ENCODE data around the gene MEX3D.
"Not testable (repeated sequence)": the region's sequence is repeated elsewhere in the genome, so short reads cannot be mapped to it uniquely, and the experiment has no call there.

DNA sequence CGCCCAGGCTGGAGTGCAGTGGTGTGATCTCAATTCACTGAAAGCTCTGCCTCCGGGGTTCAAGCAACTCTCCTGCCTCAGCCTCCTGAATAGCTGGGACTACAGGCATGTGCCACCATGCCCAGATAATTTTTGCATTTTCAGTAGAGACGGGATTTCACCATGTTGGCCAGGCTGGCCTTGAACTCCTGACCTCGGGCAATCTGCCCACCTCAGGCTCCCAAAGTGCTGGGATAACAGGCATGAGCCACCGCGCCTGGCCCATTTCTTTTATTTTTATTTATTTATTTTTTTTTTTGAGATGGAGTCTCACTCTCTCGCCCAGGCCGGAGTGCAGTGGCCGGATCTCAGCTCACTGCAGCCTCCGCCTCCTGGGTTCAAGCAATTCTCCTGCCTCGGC, 28.4 kb downstream of the MEX3D start:
- TF ChIP-seq, protein P1, sequence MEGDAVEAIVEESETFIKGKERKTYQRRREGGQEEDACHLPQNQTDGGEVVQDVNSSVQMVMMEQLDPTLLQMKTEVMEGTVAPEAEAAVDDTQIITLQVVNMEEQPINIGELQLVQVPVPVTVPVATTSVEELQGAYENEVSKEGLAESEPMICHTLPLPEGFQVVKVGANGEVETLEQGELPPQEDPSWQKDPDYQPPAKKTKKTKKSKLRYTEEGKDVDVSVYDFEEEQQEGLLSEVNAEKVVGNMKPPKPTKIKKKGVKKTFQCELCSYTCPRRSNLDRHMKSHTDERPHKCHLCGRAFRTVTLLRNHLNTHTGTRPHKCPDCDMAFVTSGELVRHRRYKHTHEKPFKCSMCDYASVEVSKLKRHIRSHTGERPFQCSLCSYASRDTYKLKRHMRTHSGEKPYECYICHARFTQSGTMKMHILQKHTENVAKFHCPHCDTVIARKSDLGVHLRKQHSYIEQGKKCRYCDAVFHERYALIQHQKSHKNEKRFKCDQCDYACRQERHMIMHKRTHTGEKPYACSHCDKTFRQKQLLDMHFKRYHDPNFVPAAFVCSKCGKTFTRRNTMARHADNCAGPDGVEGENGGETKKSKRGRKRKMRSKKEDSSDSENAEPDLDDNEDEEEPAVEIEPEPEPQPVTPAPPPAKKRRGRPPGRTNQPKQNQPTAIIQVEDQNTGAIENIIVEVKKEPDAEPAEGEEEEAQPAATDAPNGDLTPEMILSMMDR (conservative IDR thresholded peaks at IDR 0.05 in 1 of 2, IDR thresholded peaks at IDR 0.05 in 1 of 2; ENCODE audit: low read depth in 1 of 2, low read length in 2 of 2): not testable (repeated sequence)
- not testable (repeated sequence) for TF ChIP-seq EZH2 (IDR thresholded peaks at IDR 0.05; ENCODE audit: low read length, missing control alignments)

Data from fibroblast of lung (primary cell).